Anterior cingulate cortex (tissue), 58 donors: ENCODE data around the gene DMGDH.
A peak's percentile ranks its signal among the peaks of the same experiment; 100 is the strongest.

ENCODE experiments used
- DNase-seq, 58 donors: peaks; one replicate each; lab custom pipeline; 2025; lab: John Stamatoyannopoulos, UW

DMGDH gene

DNA sequence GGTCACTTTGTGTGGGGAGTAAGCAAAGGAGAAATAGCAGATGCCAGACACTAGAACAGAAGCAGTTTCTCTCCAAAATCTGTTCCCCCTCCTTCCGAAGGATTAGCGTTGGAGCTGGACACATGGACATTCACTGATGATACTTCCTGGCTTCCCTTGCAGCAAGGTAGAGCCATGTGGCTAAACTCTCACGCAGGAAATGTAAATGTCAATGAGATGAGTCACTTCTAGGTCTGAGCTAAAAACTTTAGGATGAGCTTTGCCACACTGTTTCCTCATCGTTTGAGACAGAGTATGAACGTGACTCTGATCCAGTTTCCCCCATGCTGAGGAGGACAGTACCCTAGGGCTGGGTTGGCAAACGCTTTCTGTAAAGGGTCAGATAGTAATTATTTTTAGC is 5.2 kb upstream of the DMGDH start:
- no peak for DNase-seq

DNA sequence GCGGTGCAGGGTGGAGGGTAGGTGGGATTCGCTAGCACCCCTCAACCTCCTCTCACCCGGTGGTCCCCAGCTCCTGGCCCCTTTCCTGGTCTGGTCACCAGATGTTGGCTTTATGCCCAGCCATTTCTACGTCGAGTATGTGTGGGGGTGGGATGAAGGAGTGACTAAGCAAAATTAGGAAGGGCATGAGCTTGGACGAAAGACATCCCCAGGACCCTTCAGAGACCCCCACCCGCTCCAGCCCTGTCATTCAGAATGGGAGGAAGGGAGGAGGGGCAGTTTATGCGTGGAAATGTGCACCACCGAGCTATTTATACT is 835 bp upstream of the DMGDH start:
- DNase-seq = no peak

DNA sequence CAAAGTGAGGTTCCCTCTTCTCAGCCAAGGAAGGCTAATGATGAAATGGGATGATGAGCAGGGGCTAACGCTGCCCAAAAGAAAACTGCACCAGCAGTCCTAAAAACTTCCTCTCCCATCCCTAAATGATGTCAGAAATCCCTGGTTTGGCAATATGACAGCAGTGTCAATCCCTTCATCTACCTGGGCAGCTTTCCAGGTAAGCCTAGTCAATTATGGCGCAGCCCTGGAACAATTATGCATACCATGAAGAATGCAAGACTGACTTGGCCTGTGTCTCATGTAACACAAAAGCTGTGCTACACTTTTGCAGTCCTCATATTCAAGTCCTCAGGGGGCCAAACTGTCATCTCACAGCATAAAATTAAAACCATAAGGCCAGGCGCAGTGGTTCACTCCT is 7.0 kb downstream of the DMGDH start:
- no peak for DNase-seq

GRCh38 chr5:79059674-79060073 is 9.8 kb downstream of the DMGDH start:
- no peak for DNase-seq

DNA sequence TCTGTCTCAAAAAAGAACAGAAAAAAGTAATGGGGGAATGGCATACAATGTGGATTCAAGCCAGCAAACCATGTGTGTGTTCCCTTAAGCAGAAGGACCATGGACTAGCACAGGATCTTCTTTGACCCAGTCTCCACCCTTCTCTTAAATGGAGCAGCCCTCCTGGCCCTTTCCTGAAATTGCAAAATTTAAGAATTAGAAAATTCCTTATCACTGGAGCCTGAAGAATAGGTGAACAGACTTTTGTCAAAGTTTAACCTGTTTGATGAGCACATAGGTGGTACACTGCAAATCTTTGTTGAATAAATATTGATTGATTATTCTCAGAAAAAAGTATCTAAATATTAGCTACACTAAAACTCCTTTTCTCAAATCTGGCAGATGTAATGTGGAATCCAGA is 12.6 kb downstream of the DMGDH start:
- no peak for DNase-seq

- no peak for DNase-seq
These were observed 14.5 kb downstream of the DMGDH start for GRCh38 chr5:79055017-79055416.

GRCh38 chr5:79053321-79053720 is 16.2 kb downstream of the DMGDH start:
- no peak for DNase-seq

DNA sequence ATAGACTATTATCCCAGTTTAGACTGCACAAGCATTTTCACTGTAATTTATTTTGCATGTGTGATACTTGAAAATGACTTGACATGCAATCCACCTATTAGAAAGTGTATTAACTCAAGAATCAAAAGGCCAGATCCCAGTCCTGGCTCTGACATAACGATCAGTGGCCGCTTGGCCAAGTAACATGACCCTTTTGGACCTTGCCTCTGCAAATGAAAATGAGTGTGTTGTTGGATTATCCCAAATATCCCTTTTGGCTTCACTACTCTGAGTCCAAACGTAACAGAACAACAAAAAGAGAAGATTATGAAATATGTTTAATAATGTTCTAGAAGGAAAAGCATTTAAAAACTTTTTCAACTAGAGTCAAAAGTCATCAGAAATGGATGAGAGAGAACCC is 19.0 kb downstream of the DMGDH start:
- no peak for DNase-seq

DNA sequence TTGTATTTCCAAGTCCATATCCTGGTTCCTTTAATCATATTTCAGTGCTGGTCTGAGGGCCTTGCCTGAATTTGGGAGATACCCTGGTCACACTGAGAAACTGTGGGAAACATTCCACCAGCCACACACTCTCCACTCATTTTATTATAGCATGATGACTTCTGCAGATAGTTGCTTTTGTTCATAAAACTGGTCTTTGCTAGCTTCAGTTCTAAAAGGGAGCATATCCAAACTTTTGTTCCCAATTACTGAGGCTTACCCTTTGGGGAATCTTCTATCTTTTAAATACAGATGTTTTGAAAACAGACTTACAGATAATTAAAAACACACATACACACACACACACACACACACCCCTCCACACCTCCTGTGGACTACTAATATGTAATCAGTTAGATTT is 21.0 kb downstream of the DMGDH start:
- DNase-seq = no peak

GRCh38 chr5:79047199-79047598 is 22.3 kb downstream of the DMGDH start:
- DNase-seq = no peak

DNA sequence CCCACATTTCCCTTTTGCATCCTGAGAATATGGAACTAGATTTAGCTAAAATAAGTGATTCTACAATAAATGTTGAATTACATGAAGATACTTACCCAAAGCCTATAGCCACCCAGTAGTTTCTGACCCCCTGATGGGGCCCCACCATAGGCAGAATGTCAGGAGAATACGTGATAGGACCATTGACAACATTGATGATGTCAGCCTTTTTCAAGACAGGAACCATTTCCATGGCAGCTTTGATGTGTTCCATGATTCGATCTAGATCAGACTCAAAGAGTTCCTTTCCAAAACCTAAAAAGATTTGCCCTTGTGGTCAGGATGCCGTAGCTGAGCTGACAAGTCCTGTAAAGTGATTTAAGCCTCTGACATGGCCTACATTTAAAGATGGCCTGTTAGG is 27.3 kb downstream of the DMGDH start:
- DNase-seq = no peak

DNA sequence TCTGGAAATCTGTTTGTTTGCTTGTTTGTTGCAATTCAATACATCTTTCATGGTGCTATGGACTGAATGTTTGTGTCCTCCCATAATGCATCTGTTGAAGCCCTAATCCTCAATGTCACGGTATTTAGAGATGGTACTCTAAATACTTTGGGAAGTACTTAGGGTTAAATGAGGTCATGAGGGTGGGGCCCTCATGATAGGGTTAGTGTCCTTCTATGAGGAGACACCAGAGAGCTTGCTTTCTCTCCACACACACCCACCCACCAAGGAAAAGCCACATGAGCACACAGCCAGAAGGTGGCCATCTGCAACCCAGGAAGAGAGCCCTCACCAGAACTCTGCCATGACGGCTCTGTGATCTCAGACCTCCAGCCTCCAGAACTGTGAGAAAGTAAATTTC is 32.7 kb downstream of the DMGDH start:
- DNase-seq = no peak

DNA sequence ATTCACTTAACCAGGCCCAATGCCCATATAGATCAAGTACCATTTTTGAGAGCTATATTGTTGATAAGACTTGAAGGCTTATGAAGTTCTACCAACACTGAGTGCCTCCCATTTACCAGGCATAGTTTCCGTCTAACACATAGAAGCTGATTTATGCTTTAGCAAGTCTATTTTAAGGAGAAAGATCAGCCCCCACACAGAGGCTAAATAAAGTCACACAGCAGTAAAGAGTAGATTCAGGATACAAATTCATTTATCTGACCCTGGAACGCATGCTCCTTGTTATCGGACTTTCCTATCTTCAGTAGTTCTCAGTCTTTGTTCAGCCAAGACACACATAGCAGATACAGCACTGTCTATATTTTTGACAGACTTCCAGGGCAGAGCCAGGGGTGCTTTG is 34.2 kb downstream of the DMGDH start:
- DNase-seq = no peak

DNA sequence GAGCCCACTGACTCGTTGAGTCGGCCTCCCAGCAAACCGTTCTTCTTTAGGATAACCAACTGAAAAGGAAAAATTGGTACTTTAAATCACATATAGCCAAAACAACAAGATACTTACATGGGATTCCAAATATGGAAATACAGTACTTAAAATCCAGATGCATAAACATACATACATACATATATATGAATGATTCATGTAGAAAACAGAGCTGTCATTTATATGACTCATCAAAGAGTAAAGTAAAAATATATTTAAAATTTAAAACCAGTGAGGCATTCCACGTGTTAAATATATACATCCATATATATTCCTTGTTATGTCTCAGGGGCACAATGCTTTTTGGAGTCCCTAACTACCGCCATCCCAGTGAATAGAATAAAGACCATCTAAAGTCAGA is 36.7 kb downstream of the DMGDH start:
- DNase-seq = no peak

DNA sequence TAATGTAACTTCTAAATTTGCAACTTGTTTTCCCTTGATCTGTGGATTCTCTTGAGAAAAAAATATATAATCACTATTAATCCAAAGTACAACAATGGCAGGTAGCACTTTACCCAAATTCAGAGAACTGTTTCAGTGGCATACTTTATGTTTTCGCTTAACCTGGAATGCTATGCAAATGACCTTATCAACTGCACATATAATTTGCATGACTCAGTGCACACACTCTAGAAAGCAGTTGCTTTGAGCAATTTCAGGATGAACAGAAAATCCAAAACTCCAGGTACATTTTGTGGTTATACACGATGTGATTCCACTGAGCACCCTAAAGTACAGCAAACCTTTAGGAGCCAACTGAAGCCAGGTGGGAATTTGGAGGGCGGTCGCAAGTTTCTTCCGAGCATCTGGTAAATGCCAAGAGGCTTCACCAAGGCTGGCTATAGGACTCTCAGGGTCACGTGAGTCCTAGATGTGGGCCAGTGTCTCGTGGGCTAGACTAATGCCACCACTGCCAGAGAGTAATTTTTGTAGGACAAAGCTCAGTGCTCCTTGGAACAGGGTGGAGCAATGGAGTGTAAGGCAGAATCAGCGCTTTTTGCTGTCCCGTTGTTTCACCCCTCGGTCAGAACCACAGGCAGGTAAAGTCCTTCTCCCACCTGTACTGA is 37.3 kb downstream of the DMGDH start:
- DNase-seq = no peak

GRCh38 chr5:79031485-79031867 is 38.0 kb downstream of the DMGDH start:
- no peak for DNase-seq

- no peak for DNase-seq
These were observed 38.6 kb downstream of the DMGDH start for GRCh38 chr5:79030663-79031484.

- DNase-seq = peak in 53 of 58 donors; percentile 2 to 71 (median 30)
These were observed 44.4 kb downstream of the DMGDH start for GRCh38 chr5:79025054-79025472.

- no peak for DNase-seq
These were observed 45.5 kb downstream of the DMGDH start for GRCh38 chr5:79023947-79024346.

GRCh38 chr5:79023348-79023747 is 46.1 kb downstream of the DMGDH start:
- no peak for DNase-seq

GRCh38 chr5:79022771-79023170 is 46.7 kb downstream of the DMGDH start:
- DNase-seq = no peak

DNA sequence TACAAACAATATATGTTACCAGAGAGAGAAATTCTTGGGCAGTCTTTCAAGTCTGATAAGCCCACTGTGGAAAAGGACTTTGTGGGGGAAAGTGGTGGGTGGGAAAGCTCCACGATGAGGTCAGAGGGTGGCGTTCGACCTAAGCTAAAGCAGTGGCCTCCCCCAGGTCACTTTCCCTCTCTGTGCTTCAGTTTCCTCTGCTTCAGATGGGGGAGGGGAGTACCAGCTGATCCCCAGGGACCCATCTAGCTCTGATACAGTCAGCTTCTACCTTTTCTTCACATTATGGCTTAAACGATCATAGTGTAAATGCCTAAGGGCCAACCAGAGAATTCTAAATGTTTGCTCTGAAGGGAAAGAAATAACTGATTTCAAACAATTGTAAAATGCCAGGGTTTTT is 47.7 kb downstream of the DMGDH start:
- DNase-seq = no peak
